Muscle of arm (tissue), 12 donors: ENCODE data around the gene RICTOR. TPM values are rescaled to one million over a fixed set of nuclear protein-coding genes. Genes with fewer than 3 reads are reported as not detected.

Experiments
- DNase-seq: peaks from one replicate; pipeline ENCODE4 v3.0.0-alpha.2; 2013
- polyA plus RNA-seq, 12 donors: library from polyadenylated mRNA; unstranded; fragments of 120-200 nt; gene quantifications; one replicate each; pipeline ENCODE4 v1.2.1, GENCODE V29; 2013; ENCODE audit not compliant: insufficient read length in 12 of 12

RICTOR gene
- polyA plus RNA-seq, 12 donors = 13.3 to 24.4 (median 19.3) TPM; not detected in 1

GRCh38 chr5:38941912-38942311, 132.3 kb downstream of the RICTOR start:
- DNase-seq = no peak

GRCh38 chr5:38940230-38940858, 133.9 kb downstream of the RICTOR start:
- no peak for DNase-seq

GRCh38 chr5:38938973-38939372, 135.2 kb downstream of the RICTOR start:
- DNase-seq = no peak

- no peak for DNase-seq
Observed at GRCh38 chr5:38938424-38938823, 135.8 kb downstream of the RICTOR start.

- DNase-seq = no peak
Observed at GRCh38 chr5:38936269-38936668, 137.9 kb downstream of the RICTOR start.

GRCh38 chr5:38935437-38935836, 138.8 kb downstream of the RICTOR start:
- no peak for DNase-seq

- no peak for DNase-seq
Observed at GRCh38 chr5:38932854-38933408, 141.3 kb downstream of the RICTOR start.

- no peak for DNase-seq
Observed at GRCh38 chr5:38931731-38932130, 142.5 kb downstream of the RICTOR start.

GRCh38 chr5:38929838-38930237, 144.4 kb downstream of the RICTOR start:
- DNase-seq = no peak

- DNase-seq = no peak
Observed at GRCh38 chr5:38927470-38927869, 146.7 kb downstream of the RICTOR start.

GRCh38 chr5:38926121-38926520, 148.1 kb downstream of the RICTOR start:
- DNase-seq = no peak

GRCh38 chr5:38925154-38925925, 148.9 kb downstream of the RICTOR start:
- no peak for DNase-seq

GRCh38 chr5:38923661-38924451, 150.3 kb downstream of the RICTOR start:
- no peak for DNase-seq

GRCh38 chr5:38922199-38922598, 152.0 kb downstream of the RICTOR start:
- peak; percentile 41 for DNase-seq

GRCh38 chr5:38921174-38921573, 153.0 kb downstream of the RICTOR start:
- no peak for DNase-seq

GRCh38 chr5:38916802-38917201, 157.4 kb downstream of the RICTOR start:
- no peak for DNase-seq

- DNase-seq = no peak
Observed at GRCh38 chr5:38913714-38914113, 160.5 kb downstream of the RICTOR start.

GRCh38 chr5:38911933-38912332, 162.3 kb downstream of the RICTOR start:
- DNase-seq = no peak

- no peak for DNase-seq
Observed at GRCh38 chr5:38906503-38906902, 167.7 kb downstream of the RICTOR start.

- DNase-seq = no peak
Observed at GRCh38 chr5:38905516-38905915, 168.7 kb downstream of the RICTOR start.

- no peak for DNase-seq
Observed at GRCh38 chr5:38899936-38900335, 174.3 kb downstream of the RICTOR start.

GRCh38 chr5:38896760-38897159, 177.4 kb downstream of the RICTOR start:
- DNase-seq = no peak
